Activated CD4-positive, alpha-beta memory T cell treated with anti-CD3 and anti-CD28 coated beads for 36 hours (primary cell): ENCODE results near the gene ALG8. TPM values are rescaled to one million over a fixed set of nuclear protein-coding genes. Genes with fewer than 3 reads are reported as not detected.

Source experiments
- CTCF ChIA-PET: fragments of 350-600 bp; sonication (Branson Sonifier 250); formaldehyde crosslinking; loops from one replicate; lab custom pipeline; 2021; ENCODE audit warnings: antibody characterized with exemption, inconsistent platforms; lab: Charles Lee
- POLR2A ChIA-PET: fragments of 350-600 bp; sonication (Branson Sonifier 250); formaldehyde crosslinking; loops from one replicate; lab custom pipeline; 2021; ENCODE audit warnings: antibody characterized with exemption; lab: Charles Lee
- DNase-seq: peaks from one replicate; pipeline ENCODE4 v3.0.0-alpha.2; 2020
- H3K27ac Mint-ChIP-seq: one replicate; pipeline ENCODE4 v1.8.0; 2021; ENCODE audit warnings: mixed read lengths
- H3K27me3 Mint-ChIP-seq: one replicate; pipeline ENCODE4 v1.8.0; 2021; ENCODE audit warnings: mixed read lengths
- H3K36me3 Mint-ChIP-seq: one replicate; pipeline ENCODE4 v1.8.0; 2021; ENCODE audit warnings: mixed read lengths
- H3K4me1 Mint-ChIP-seq: one replicate; pipeline ENCODE4 v1.8.0; 2021; ENCODE audit warnings: low read depth, mixed read lengths
- H3K4me3 Mint-ChIP-seq: one replicate; pipeline ENCODE4 v1.8.0; 2021; ENCODE audit warnings: mild to moderate bottlenecking, mixed read lengths
- H3K9me3 Mint-ChIP-seq: one replicate; pipeline ENCODE4 v1.8.0; 2021; ENCODE audit warnings: mixed read lengths
- intact Hi-C: fragments of 100-400 bp; cut with micrococcal nuclease; formaldehyde crosslinking; loops from one replicate; pipeline ENCODE4 v1.15.1; 2023
- total RNA-seq, 2 experiments: library from RNA; stranded (reverse); gene quantifications; one replicate each; pipeline ENCODE4 v1.2.3, GENCODE V29; 2021

The ALG8 gene
- total RNA-seq, 2 experiments from 2014 or later = 45.8 to 45.9 TPM

DNA sequence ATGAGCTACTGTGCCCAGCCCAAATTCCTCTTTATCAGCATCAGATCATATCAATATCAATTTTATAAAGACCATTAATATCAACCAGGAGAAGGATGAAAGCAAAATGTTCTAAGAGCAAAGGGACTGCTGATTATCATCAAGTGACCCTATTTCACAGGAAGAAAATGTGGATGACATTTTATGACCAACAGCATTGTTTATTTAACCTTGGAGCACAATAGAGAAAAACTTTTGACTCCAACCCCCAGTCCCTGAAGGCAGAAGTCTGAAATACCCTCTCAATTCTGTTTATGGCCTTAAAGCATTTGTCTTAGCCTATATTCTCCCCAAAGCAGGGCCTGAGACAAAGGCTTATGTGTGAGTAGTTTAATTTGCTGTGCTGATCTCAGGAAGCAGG lies 11.3 kb upstream of the ALG8 start:
- intact Hi-C loops = no loop called here
- ChIA-PET POLR2A (no interaction called here), CTCF (no interaction called here)
- Mint-ChIP-seq H3K4me1 (no peaks in the 10 kb centered on the region), H3K27ac (no peak overlapping the region), H3K4me3 (no peak overlapping the region), H3K9me3 (no peaks in the 10 kb centered on the region), H3K27me3 (no peaks in the 10 kb centered on the region), H3K36me3 (no peaks in the 10 kb centered on the region)
- DNase-seq = no peak

DNA sequence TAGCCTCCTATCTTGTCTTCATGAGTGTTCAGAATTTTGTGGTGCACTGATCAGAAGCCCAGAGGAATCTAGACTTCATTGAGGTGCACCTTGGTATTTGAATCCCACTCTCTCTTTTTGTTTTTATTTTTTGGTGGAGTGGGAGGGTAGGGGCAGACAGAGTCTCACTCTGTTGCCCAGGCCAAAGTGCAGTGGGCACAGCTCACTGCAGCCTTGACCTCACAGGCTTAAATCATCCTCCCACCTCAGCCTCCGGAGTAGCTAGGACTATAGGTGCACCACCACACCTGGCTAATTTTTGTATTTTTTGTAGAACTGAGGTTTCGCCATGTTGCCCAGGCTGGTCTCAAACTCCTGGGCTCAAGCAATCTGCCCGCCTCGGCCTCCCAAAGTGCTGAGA lies 10.9 kb upstream of the ALG8 start:
- ChIA-PET POLR2A (no interaction called here), CTCF (no interaction called here)
- Mint-ChIP-seq H3K9me3 (no peaks in the 10 kb centered on the region), H3K4me1 (no peaks in the 10 kb centered on the region), H3K36me3 (no peaks in the 10 kb centered on the region), H3K27ac (no peak overlapping the region), H3K4me3 (no peak overlapping the region), H3K27me3 (no peaks in the 10 kb centered on the region)
- intact Hi-C loops = no loop called here
- no peak for DNase-seq

DNA sequence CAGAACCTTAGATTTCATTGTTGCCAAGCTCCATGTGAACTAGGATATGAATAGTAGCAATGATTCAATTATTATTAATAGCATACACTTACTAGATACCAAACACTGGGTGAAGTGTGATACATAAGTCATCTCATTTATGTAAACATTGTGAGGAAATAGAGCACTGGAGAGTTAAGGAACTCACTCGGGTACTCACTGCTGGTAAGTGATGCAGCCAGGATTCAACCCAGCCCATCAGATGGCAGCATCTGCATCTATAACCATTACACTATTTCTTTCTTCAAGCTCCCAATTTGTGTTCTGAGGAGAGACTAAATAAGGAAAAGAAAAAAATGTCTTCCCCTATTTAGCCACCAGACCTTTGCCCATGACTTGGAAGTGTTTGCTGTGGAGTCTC lies 10.2 kb upstream of the ALG8 start:
- intact Hi-C loops = no loop called here
- Mint-ChIP-seq H3K27me3 (no peaks in the 10 kb centered on the region), H3K9me3 (no peaks in the 10 kb centered on the region), H3K4me3 (no peak overlapping the region), H3K36me3 (no peaks in the 10 kb centered on the region), H3K4me1 (no peaks in the 10 kb centered on the region), H3K27ac (no peak overlapping the region)
- CTCF ChIA-PET = interaction anchor here (0.9 kb wide), 1 partner anchor 269 kb away, joined by 4 read pairs; no protein-coding TSS in a partner anchor
- POLR2A ChIA-PET = interaction anchor here (0.7 to 0.8 kb wide), 2 partner anchors 10 to 1156 kb away, joined by 3 to 4 read pairs; partner anchors contain the start of gene ALG8
- no peak for DNase-seq

DNA sequence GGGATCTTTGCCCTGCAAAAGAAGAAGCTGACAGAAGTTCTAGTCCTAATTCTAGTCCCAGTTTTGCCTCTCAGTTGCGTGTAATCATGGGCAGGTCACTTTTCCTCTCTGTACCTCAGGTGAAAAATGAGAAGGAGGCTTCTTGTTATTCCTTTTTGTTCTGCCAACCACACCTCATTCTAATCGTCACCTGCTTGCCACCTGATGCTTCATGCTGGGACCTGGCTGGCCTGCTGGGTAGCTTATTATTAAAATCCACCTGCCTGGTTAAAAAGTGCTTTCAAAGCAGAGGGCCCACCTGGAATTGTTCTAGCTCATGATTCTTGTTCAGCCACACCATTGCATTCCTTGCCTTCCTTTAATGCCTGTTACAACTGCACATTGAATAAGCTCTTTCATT lies 8.4 kb upstream of the ALG8 start:
- H3K27me3 Mint-ChIP-seq = no peaks in the 10 kb centered on the region
- ChIA-PET CTCF (interaction anchor here (1.6 kb wide), 1 partner anchor 417 kb away, joined by 5 read pairs; no protein-coding TSS in a partner anchor), POLR2A (no interaction called here)
- intact Hi-C loops = no loop called here
- no peaks in the 10 kb centered on the region for H3K36me3 Mint-ChIP-seq
- no peak overlapping the region for H3K4me3 Mint-ChIP-seq
- H3K27ac Mint-ChIP-seq = no peak overlapping the region
- H3K4me1 Mint-ChIP-seq = no peaks in the 10 kb centered on the region
- DNase-seq = no peak
- H3K9me3 Mint-ChIP-seq = no peaks in the 10 kb centered on the region

DNA sequence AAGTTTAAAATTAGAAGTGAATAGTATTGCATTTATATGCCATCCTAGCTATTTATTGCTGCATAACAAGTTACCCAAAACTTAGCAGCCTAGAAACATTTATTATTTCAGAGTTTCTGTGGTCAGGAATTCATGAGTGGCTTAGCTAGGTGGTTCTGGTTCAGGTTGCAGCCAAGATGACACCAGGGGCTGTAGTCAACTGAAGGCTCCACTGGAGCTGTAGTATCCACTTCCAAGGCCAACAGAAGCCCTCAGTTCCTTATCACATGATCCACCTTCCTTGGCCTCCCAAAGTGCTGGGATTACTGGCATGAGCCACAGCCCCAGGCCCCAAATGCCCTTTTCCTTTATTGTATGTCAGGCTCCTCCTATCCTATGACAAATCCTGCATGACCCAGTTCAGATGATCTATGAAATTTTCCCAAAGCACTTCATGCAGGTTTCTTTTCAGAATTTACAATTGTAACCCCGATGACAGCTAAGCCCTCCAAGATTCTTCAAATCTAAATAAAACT lies 6.1 kb upstream of the ALG8 start:
- CTCF ChIA-PET = no interaction called here
- H3K9me3 Mint-ChIP-seq = no peaks in the 10 kb centered on the region
- H3K4me1 Mint-ChIP-seq = peaks cover 6% of the 10 kb centered on the region
- POLR2A ChIA-PET = no interaction called here
- H3K36me3 Mint-ChIP-seq = peaks cover 5% of the 10 kb centered on the region
- H3K27me3 Mint-ChIP-seq = no peaks in the 10 kb centered on the region
- intact Hi-C loops = no loop called here
- no peak for DNase-seq
- H3K4me3 Mint-ChIP-seq = no peak overlapping the region
- no peak overlapping the region for H3K27ac Mint-ChIP-seq

DNA sequence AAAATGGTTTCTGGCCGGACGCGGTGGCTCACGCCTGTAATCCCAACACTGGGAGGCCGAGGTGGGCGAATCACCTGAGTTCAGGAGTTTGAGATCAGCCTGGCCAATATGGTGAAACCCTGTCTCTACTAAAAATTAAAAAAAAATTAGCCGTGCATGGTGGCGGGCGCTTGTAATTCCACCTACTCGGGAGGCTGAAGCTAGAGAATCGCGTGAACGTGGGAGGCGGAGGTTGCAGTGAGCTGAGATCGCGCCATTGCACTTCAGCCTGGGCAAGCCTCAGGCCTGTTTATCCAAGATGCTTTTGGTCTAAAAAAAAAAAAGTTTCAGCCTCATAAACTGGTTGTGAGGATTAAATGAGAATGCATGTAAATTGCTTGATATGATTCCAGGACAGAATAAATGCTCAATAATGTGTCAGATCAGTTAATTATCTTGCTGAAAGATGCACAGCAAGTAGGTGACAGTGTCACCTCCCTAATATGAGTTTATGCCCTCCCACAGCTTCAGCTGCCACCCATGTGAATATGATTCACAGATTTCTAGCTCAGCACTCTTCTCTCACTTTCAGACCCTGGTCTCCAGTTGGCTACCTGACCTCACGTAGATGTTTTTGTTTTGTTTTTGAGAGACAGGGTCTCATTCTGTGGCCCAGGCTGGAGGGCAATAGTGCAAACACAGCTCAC lies 1.1 kb upstream of the ALG8 start:
- peaks cover 34% of the 10 kb centered on the region for H3K4me1 Mint-ChIP-seq
- peak overlapping the region; percentile 72 for H3K4me3 Mint-ChIP-seq
- DNase-seq = peak; percentile 41
- no peaks in the 10 kb centered on the region for H3K9me3 Mint-ChIP-seq
- no peaks in the 10 kb centered on the region for H3K27me3 Mint-ChIP-seq
- CTCF ChIA-PET = interaction anchor here (0.5 to 2.4 kb wide), 3 partner anchors 9 to 1280 kb away, joined by 3 to 14 read pairs (median 3); partner anchors contain the start of gene ACER3
- peak overlapping the region; percentile 21 for H3K27ac Mint-ChIP-seq
- POLR2A ChIA-PET = interaction anchor here (1.9 to 2.1 kb wide), 3 partner anchors 47 to 146 kb away, joined by 8 to 16 read pairs (median 11); partner anchors contain the start of genes INTS4, KCTD21 and USP35
- peaks cover 27% of the 10 kb centered on the region for H3K36me3 Mint-ChIP-seq
- intact Hi-C loops = no loop called here

DNA sequence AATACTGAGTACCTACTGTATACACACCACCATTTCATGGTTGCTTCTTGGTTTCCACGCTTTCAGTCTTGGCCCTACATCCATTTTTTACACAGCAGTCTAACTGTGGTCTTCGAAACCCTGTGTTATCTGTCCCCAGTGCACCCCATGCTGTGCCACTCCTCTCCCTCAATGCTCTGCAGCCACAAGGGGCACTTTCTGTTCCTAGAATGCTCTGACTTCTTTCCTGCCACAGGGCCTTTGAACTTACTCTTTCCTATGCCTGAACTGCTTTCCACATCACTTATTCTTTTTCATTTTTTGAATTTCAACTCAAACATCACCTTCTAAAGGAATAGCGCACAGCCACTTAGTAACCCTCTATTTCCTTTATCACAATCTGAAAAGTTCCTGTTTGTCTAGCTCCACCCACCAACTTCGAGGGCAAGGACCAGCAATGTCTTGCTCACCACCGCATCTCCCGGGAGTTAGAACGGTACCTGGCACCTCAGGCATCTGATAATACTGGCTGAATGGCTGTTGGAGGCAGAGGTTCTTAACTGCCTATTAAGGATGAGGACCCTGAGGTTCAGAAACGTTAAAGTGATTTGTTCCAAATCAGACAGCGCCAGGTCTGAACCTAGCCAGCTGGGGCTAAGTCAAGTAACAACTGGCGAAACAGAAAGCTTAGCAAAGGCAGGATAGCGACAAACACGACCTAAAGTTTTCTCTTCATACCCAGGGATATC lies 568 bp downstream of the ALG8 start:
- intact Hi-C loops = loop anchor here (1.0 to 5.0 kb wide), 7 partner anchors 49 to 433 kb away; partner anchors contain the start of genes GAB2, INTS4, KCTD21 and NARS2

GRCh38 chr11:78138291-78138690 lies 1.1 kb downstream of the ALG8 start:
- intact Hi-C loops = loop anchor here (2.0 to 5.0 kb wide), 5 partner anchors 59 to 434 kb away; partner anchors contain the start of genes GAB2, NARS2 and NDUFC2
- ChIA-PET POLR2A (interaction anchor here (0.8 to 2.1 kb wide), 4 partner anchors 8 to 143 kb away, joined by 3 to 16 read pairs (median 10); partner anchors contain the start of genes INTS4, KCTD21 and USP35), CTCF (interaction anchor here (1.5 to 2.4 kb wide), 3 partner anchors 93 to 426 kb away, joined by 4 to 14 read pairs (median 4); partner anchors contain the start of gene INTS4)
- peaks cover 34% of the 10 kb centered on the region for H3K4me1 Mint-ChIP-seq
- no peaks in the 10 kb centered on the region for H3K9me3 Mint-ChIP-seq
- peaks cover 31% of the 10 kb centered on the region for H3K36me3 Mint-ChIP-seq
- peak overlapping the region; percentile 81 for H3K4me3 Mint-ChIP-seq
- H3K27me3 Mint-ChIP-seq = no peaks in the 10 kb centered on the region
- DNase-seq = no peak
- peak overlapping the region; percentile 93 for H3K27ac Mint-ChIP-seq

More for the DNA sequence above, 568 bp downstream of the ALG8 start:
- DNase-seq = peak; percentile 60
- Mint-ChIP-seq H3K4me3 (peak overlapping the region; percentile 81), H3K27me3 (no peaks in the 10 kb centered on the region), H3K9me3 (no peaks in the 10 kb centered on the region), H3K36me3 (peaks cover 30% of the 10 kb centered on the region), H3K27ac (peak overlapping the region; percentile 93), H3K4me1 (peaks cover 34% of the 10 kb centered on the region)
- POLR2A ChIA-PET = interaction anchor here (0.8 to 2.1 kb wide), 6 partner anchors 9 to 144 kb away, joined by 3 to 16 read pairs (median 6); partner anchors contain the start of genes INTS4, KCTD21, NDUFC2 and USP35
- CTCF ChIA-PET = interaction anchor here (1.0 to 2.4 kb wide), 9 partner anchors 49 to 436 kb away, joined by 3 to 14 read pairs (median 4); partner anchors contain the start of genes GAB2, INTS4, KCTD21 and NARS2

GRCh38 chr11:78132475-78132874 lies 7.0 kb downstream of the ALG8 start:
- H3K4me3 Mint-ChIP-seq = no peak overlapping the region
- H3K9me3 Mint-ChIP-seq = no peaks in the 10 kb centered on the region
- ChIA-PET CTCF (interaction anchor here (0.8 kb wide), 1 partner anchor 8 kb away, joined by 3 read pairs; no protein-coding TSS in a partner anchor), POLR2A (no interaction called here)
- no peak overlapping the region for H3K27ac Mint-ChIP-seq
- intact Hi-C loops = no loop called here
- H3K4me1 Mint-ChIP-seq = peaks cover 17% of the 10 kb centered on the region
- no peaks in the 10 kb centered on the region for H3K27me3 Mint-ChIP-seq
- DNase-seq = no peak
- peaks cover 18% of the 10 kb centered on the region for H3K36me3 Mint-ChIP-seq

- peaks cover 12% of the 10 kb centered on the region for H3K4me1 Mint-ChIP-seq
- intact Hi-C loops = no loop called here
- peaks cover 13% of the 10 kb centered on the region for H3K36me3 Mint-ChIP-seq
- ChIA-PET POLR2A (no interaction called here), CTCF (interaction anchor here (0.8 kb wide), 1 partner anchor 8 kb away, joined by 3 read pairs; no protein-coding TSS in a partner anchor)
- no peak overlapping the region for H3K27ac Mint-ChIP-seq
- DNase-seq = no peak
- no peaks in the 10 kb centered on the region for H3K27me3 Mint-ChIP-seq
- H3K9me3 Mint-ChIP-seq = no peaks in the 10 kb centered on the region
- no peak overlapping the region for H3K4me3 Mint-ChIP-seq
Measured at GRCh38 chr11:78131956-78132355, 7.5 kb downstream of the ALG8 start.

DNA sequence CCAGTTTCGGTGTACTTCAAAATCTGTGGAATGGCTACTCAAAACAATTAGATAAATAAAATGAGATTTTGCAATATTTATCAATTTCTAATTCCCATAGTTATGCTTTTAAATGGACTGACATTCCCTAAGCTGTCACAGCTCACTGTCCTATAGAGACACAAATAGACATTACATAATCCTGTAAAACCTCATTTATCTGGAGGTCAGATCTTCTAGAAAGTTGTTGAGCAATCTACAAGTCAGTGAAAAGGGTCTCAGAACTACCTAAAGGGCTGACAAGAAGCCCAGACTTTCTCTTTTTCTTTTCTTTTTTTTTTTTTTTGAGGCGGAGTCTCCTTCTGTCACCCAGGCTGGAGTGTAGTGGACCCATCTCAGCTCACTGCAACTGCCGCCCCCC lies 12.0 kb downstream of the ALG8 start:
- H3K4me3 Mint-ChIP-seq = no peak overlapping the region
- no peak overlapping the region for H3K27ac Mint-ChIP-seq
- intact Hi-C loops = no loop called here
- ChIA-PET CTCF (no interaction called here), POLR2A (no interaction called here)
- peaks cover 4% of the 10 kb centered on the region for H3K36me3 Mint-ChIP-seq
- no peaks in the 10 kb centered on the region for H3K9me3 Mint-ChIP-seq
- no peaks in the 10 kb centered on the region for H3K27me3 Mint-ChIP-seq
- no peak for DNase-seq
- peaks cover 9% of the 10 kb centered on the region for H3K4me1 Mint-ChIP-seq
